Measurements from ENCODE around the gene ACOT11.
"Not testable (repeated sequence)": the region's sequence is repeated elsewhere in the genome, so short reads cannot be mapped to it uniquely, and the experiment has no call there.

Gene ACOT11

GRCh38 chr1:54528613-54529012 is 19.4 kb upstream of the ACOT11 start:
- Mint-ChIP-seq H3K9me3 (no peaks in the 10 kb centered on the region), H3K27ac (no peak overlapping the region), H3K36me3 (ENCODE audit: low read depth) (no peaks in the 10 kb centered on the region), H3K4me3 (no peak overlapping the region), H3K27me3 (ENCODE audit: low read depth) (no peaks in the 10 kb centered on the region), H3K4me1 (no peaks in the 10 kb centered on the region)
- TF ChIP-seq CTCF (IDR thresholded peaks at IDR 0.05; ENCODE audit: unreplicated experiment in 3 of 3), result no peak

- H3K4me1 Mint-ChIP-seq, result no peaks in the 10 kb centered on the region
- H3K27ac Mint-ChIP-seq, result no peak overlapping the region
- H3K9me3 Mint-ChIP-seq, result no peaks in the 10 kb centered on the region
- no peaks in the 10 kb centered on the region for H3K36me3 Mint-ChIP-seq (ENCODE audit: low read depth)
- no peaks in the 10 kb centered on the region for H3K27me3 Mint-ChIP-seq (ENCODE audit: low read depth)
- TF ChIP-seq CTCF (IDR thresholded peaks at IDR 0.05; ENCODE audit: unreplicated experiment in 3 of 3), result no peak
- H3K4me3 Mint-ChIP-seq, result no peak overlapping the region
Measured at GRCh38 chr1:54532033-54532432, 16.0 kb upstream of the ACOT11 start.

GRCh38 chr1:54536656-54537055 is 11.4 kb upstream of the ACOT11 start:
- not testable (repeated sequence) for H3K9me3 Mint-ChIP-seq; H3K4me1 Mint-ChIP-seq; H3K27me3 Mint-ChIP-seq (ENCODE audit: low read depth)

GRCh38 chr1:54537611-54538010 is 10.4 kb upstream of the ACOT11 start:
- Mint-ChIP-seq H3K9me3 (no peaks in the 10 kb centered on the region), H3K27ac (no peak overlapping the region), H3K27me3 (ENCODE audit: low read depth) (no peaks in the 10 kb centered on the region), H3K36me3 (ENCODE audit: low read depth) (no peaks in the 10 kb centered on the region), H3K4me1 (peaks cover 12% of the 10 kb centered on the region), H3K4me3 (no peak overlapping the region)
- TF ChIP-seq CTCF (IDR thresholded peaks at IDR 0.05; ENCODE audit: unreplicated experiment in 3 of 3), result no peak

More at GRCh38 chr1:54536656-54537055, 11.4 kb upstream of the ACOT11 start:
- not testable (repeated sequence) for H3K27ac Mint-ChIP-seq; H3K36me3 Mint-ChIP-seq (ENCODE audit: low read depth); H3K4me3 Mint-ChIP-seq

- H3K36me3 Mint-ChIP-seq (ENCODE audit: low read depth), result no peaks in the 10 kb centered on the region
- TF ChIP-seq CTCF (IDR thresholded peaks at IDR 0.05; ENCODE audit: unreplicated experiment in 3 of 3), result no peak
- no peak overlapping the region for H3K4me3 Mint-ChIP-seq
- H3K27ac Mint-ChIP-seq, result no peak overlapping the region
- peaks cover 22% of the 10 kb centered on the region for H3K4me1 Mint-ChIP-seq
- no peaks in the 10 kb centered on the region for H3K27me3 Mint-ChIP-seq (ENCODE audit: low read depth)
- H3K9me3 Mint-ChIP-seq, result no peaks in the 10 kb centered on the region
Measured at GRCh38 chr1:54538538-54538937, 9.5 kb upstream of the ACOT11 start.

GRCh38 chr1:54540582-54541295 is 7.3 kb upstream of the ACOT11 start:
- H3K27me3 Mint-ChIP-seq (ENCODE audit: low read depth), result no peaks in the 10 kb centered on the region
- no peaks in the 10 kb centered on the region for H3K9me3 Mint-ChIP-seq
- H3K27ac Mint-ChIP-seq, result peak overlapping the region in 2 of 3 experiments; percentile 26 to 41
- H3K4me1 Mint-ChIP-seq, result peaks cover 37% of the 10 kb centered on the region
- peak overlapping the region; percentile 26 to 70 (median 44) for H3K4me3 Mint-ChIP-seq
- no peaks in the 10 kb centered on the region for H3K36me3 Mint-ChIP-seq (ENCODE audit: low read depth)
- no peak for TF ChIP-seq CTCF (IDR thresholded peaks at IDR 0.05; ENCODE audit: unreplicated experiment in 3 of 3)
